Bronchial epithelial cell (primary cell): ENCODE measurements around the gene APPL2. TPM values are rescaled to one million over a fixed set of nuclear protein-coding genes. Genes with fewer than 3 reads are reported as not detected.

Experiments
- DNase-seq: peaks from one replicate; pipeline ENCODE4 v3.0.0-alpha.2; 2010; ENCODE audit warnings: low read depth
- FAIRE-seq: peaks from 2 replicates; lab custom pipeline; 2011; peaks lifted over from hg19 to GRCh38; lab: Jason Lieb, UNC
- H3K27me3 ChIP-seq: 2 replicates; pipeline ENCODE4 v1.5.1; 2011; ENCODE audit warnings: low read length; ENCODE audit not compliant: control insufficient read depth, insufficient read depth
- H3K36me3 ChIP-seq: 2 replicates; pipeline ENCODE4 v1.5.1; 2011; ENCODE audit warnings: low read length; ENCODE audit not compliant: control insufficient read depth, insufficient read depth
- H3K4me3 ChIP-seq: 2 replicates; pipeline ENCODE4 v1.5.1; 2011; ENCODE audit warnings: mild to moderate bottlenecking, low read depth, low read length, control low read depth
- total RNA-seq: library from RNA; depleted of rRNA; stranded (reverse); fragments of >200 nt; gene quantifications from 2 replicates; pipeline ENCODE4 v1.2.1, GENCODE V29; 2014
- TF ChIP-seq, protein P1 (sequence below): IDR thresholded peaks from 2 replicates; pipeline ENCODE4 v1.5.1; 2011; ENCODE audit warnings: mild to moderate bottlenecking, moderate library complexity, low read length, control low read depth, inconsistent platforms; ENCODE audit not compliant: insufficient read depth, severe bottlenecking

APPL2 gene
- total RNA-seq, 1 donor from 2014 or later: 23.2 TPM

DNA sequence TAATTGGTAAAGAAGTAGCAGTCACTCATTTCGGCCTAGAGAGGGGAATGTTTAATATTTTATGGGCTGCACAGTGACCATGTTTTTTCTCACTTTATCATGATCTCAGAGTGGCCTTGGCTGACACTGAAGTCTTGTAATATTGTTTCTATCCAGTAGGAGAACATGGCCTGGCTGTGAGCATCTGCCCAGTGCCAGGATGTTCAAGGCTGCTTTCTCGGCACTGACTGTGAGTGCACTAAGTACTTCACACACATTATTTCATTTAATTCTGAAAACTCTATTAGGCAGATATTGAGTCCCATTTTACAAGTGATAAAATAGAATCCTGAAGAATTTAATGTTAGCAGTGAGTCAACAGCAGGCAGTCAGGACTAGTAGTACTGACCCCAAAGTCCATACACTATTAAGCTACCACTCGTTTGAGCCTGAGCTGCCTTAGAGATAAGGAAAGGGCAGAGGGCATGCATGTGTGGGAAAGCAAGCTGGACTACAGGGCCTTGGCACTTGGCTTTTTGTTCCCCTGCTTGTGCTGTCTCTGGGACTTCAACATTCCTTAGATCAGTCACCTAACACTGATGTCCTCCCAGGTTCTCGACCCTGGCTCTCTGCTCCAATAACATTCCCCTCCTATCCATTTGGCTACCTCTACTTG lies 42.2 kb upstream of the APPL2 start:
- H3K27me3 ChIP-seq: no peaks in the 10 kb centered on the region
- H3K4me3 ChIP-seq: no peak overlapping the region
- no peaks in the 10 kb centered on the region for H3K36me3 ChIP-seq
- TF ChIP-seq, protein P1, sequence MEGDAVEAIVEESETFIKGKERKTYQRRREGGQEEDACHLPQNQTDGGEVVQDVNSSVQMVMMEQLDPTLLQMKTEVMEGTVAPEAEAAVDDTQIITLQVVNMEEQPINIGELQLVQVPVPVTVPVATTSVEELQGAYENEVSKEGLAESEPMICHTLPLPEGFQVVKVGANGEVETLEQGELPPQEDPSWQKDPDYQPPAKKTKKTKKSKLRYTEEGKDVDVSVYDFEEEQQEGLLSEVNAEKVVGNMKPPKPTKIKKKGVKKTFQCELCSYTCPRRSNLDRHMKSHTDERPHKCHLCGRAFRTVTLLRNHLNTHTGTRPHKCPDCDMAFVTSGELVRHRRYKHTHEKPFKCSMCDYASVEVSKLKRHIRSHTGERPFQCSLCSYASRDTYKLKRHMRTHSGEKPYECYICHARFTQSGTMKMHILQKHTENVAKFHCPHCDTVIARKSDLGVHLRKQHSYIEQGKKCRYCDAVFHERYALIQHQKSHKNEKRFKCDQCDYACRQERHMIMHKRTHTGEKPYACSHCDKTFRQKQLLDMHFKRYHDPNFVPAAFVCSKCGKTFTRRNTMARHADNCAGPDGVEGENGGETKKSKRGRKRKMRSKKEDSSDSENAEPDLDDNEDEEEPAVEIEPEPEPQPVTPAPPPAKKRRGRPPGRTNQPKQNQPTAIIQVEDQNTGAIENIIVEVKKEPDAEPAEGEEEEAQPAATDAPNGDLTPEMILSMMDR: no peak
- FAIRE-seq (no peak), DNase-seq (no peak)

DNA sequence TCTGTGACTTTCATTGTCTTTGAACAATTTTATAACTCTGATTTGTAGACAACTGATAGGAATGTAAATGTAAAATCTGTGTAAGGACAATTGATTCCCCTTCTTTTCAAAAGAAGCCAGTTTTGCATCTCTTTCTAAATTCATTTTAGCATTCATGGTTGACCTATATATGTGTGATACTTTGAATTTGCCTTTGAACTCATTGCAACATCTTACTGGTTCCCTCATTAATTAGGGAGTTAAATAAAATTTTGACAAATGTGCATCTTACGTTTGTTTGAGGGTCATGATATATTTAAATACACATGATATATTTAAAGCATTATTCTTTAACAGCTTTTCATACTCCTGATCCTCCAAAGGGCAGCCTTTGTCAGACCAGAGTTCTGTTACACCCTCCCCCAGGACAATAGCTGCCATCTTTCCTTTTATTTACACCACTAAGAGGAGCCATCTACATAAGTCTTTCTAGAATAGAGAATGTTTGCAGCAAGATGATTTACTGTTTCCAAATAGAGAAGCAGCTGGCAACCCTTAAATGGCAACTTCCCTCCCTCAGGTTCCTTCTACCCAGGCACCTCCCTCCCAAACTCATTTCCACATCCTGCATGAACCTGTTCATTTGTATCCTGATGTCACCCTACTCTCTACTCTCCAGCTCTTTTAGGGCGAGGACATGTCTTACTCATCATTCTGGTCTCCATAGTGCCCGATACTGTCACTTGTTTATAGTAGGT lies 40.2 kb upstream of the APPL2 start:
- FAIRE-seq: no peak
- no peaks in the 10 kb centered on the region for H3K27me3 ChIP-seq
- TF ChIP-seq, protein P1: no peak
- no peak overlapping the region for H3K4me3 ChIP-seq
- peak; percentile 50 for DNase-seq
- H3K36me3 ChIP-seq: no peaks in the 10 kb centered on the region

DNA sequence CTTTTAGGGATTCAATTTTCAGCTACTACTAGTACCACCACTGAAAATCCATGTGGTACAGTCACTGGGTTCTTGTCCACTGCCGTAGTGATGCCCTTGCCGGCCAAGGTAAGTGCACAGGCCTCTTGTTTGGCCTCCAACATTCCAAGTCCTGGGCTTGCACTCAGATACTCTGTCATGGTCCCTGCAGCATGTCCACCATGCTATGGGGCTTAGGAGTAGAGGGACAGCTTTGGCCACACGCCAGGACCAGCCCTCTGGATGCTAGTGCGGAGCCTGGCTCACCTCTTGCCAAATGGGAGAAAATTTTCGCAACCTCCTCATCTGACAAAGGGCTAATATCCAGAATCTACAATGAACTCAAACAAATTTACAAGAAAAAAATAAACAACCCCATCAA lies 38.6 kb upstream of the APPL2 start:
- no peak for FAIRE-seq
- TF ChIP-seq, protein P1: no peak
- no peaks in the 10 kb centered on the region for H3K36me3 ChIP-seq

DNA sequence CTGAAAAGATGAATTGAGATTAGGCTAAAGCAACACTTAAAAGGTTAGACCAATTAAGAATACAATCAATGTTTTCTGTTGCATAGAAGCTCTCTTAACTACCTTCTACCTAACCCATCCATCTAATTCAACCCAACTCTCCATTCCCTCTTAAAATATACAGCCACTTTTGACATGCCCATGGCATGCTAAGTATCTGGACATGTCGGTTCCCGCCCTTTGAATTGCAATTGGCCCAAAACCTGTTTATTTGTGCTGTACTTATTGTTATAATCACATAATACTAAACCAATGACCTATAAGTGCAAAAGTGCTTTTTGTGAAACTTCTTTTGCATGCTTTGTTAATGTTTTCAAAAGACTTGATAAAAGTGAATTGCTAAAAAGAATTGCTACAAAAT lies 37.6 kb upstream of the APPL2 start:
- no peak overlapping the region for H3K4me3 ChIP-seq
- no peak for FAIRE-seq
- H3K27me3 ChIP-seq: no peaks in the 10 kb centered on the region
- DNase-seq: peak; percentile 73
- TF ChIP-seq, protein P1: no peak
- H3K36me3 ChIP-seq: no peaks in the 10 kb centered on the region

More for the DNA sequence above, 38.6 kb upstream of the APPL2 start:
- Histone ChIP-seq H3K27me3 (no peaks in the 10 kb centered on the region), H3K4me3 (no peak overlapping the region)
- no peak for DNase-seq

DNA sequence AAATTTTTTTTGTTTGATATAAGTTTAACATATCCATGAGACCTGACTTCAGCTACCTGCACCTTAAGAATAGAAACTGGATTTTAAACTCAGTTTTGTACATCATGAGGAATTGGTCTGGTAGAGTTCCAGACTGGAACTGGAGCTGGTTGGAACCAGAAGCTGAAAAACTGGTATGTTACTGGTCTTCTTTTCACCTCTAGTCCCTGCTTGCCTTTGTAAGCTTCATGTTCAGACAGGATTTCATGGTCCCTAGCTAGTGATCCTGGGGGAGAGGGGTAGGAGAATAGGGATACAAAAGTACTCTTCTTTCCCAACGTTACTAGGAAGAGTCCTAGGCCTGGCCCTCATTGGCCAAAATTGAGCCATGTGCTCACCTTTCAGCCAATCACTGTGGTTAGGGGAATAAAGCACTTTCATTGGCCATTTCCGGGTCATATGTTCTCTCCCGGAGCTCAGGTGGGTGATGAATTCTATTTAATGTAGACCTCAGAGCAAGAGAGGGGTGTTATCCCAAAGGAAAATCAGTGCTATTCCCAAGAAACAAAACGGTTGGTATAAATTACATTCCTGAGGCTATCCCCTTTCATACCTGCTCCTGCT lies 36.9 kb upstream of the APPL2 start:
- TF ChIP-seq, protein P1: no peak

More for the DNA sequence above, 36.9 kb upstream of the APPL2 start:
- FAIRE-seq (peak; percentile 28), DNase-seq (peak; percentile 86)
- H3K4me3 ChIP-seq: no peak overlapping the region
- H3K36me3 ChIP-seq: no peaks in the 10 kb centered on the region
- no peaks in the 10 kb centered on the region for H3K27me3 ChIP-seq
